Kidney (tissue), 14 donors: ENCODE data around the gene NPAS1. TPM values are rescaled to one million over a fixed set of nuclear protein-coding genes. Genes with fewer than 3 reads are reported as not detected.

Experiments
- DNase-seq, 5 donors: peaks; one replicate each; pipeline ENCODE4 v3.0.0-alpha.2; 2013 to 2020
- FAIRE-seq: peaks from 2 replicates; lab custom pipeline; 2012; peaks lifted over from hg19 to GRCh38; lab: Jason Lieb, UNC
- H3K27ac ChIP-seq, 2 donors: one replicate each; pipeline ENCODE4 v1.7.0; 2013; ENCODE audit warnings: low read depth in 2 of 2, low read length in 2 of 2, inconsistent platforms in 1 of 2
- H3K27me3 ChIP-seq: one replicate; pipeline ENCODE4 v1.7.1; 2013; ENCODE audit warnings: low read length, inconsistent platforms; ENCODE audit not compliant: control insufficient read depth, insufficient read depth
- H3K36me3 ChIP-seq, 3 donors: one replicate each; pipeline versions ENCODE4 v1.7.0 to v1.7.1; 2013; ENCODE audit warnings: low read length in 3 of 3, control low read depth in 1 of 3, inconsistent platforms in 1 of 3; ENCODE audit not compliant: insufficient read depth in 3 of 3, control insufficient read depth in 2 of 3
- H3K4me1 ChIP-seq, 3 donors: one replicate each; pipeline versions ENCODE4 v1.7.0 to v1.7.1; 2013; ENCODE audit warnings: low read length in 3 of 3, inconsistent platforms in 1 of 3, low read depth in 1 of 3; ENCODE audit not compliant: control insufficient read depth in 2 of 3, insufficient read depth in 2 of 3
- H3K4me3 ChIP-seq, 3 donors: one replicate each; pipeline versions ENCODE4 v1.7.0 to v1.8.1; 2013; ENCODE audit warnings: low read length in 3 of 3, control low read depth in 1 of 3, inconsistent platforms in 1 of 3
- H3K9ac ChIP-seq, 3 donors: one replicate each; pipeline versions ENCODE4 v1.7.0 to v1.7.1; 2013; ENCODE audit warnings: low read length in 3 of 3, control low read depth in 1 of 3, inconsistent platforms in 1 of 3
- H3K9me3 ChIP-seq, 3 donors: one replicate each; pipeline versions ENCODE4 v1.7.0 to v1.7.1; 2013; ENCODE audit warnings: low read length in 3 of 3, control low read depth in 1 of 3, inconsistent platforms in 1 of 3; ENCODE audit not compliant: control insufficient read depth in 2 of 3, insufficient read depth in 1 of 3
- intact Hi-C: fragments of 100-400 bp; cut with DNase I; formaldehyde crosslinking; loops from one replicate; pipeline ENCODE4 v1.11.1; 2022
- polyA plus RNA-seq: library from polyadenylated mRNA; stranded (reverse); fragments of 350-450 nt; fragmentation: Illumina TruSeq; extraction: RNeasy Lipid Tissue Mini Kit (QIAGEN cat#74804); gene quantifications from one replicate; pipeline ENCODE4 v1.2.3, GENCODE V29; 2014; ENCODE audit warnings: low read depth, low replicate concordance; ENCODE audit not compliant: insufficient read depth
- total RNA-seq: library from RNA; stranded (reverse); fragmentation: NEBNext Ultra II Directional; extraction: Animal tissue kit (Norgen Biotek cat#: 25700); gene quantifications from one replicate; pipeline ENCODE4 v1.2.1, GENCODE V29; 2021
- TF ChIP-seq, protein P1 (sequence below): IDR thresholded peaks from 3 replicates; pipeline ENCODE4 v1.5.1; 2012; ENCODE audit warnings: mild to moderate bottlenecking, moderate library complexity, borderline replicate concordance; ENCODE audit not compliant: insufficient read depth; ENCODE audit errors: extremely low read depth
- donor health status: control.
- donor health status: control.
- donor health status: control.
- donor health status: control.
- donor health status: control.
- donor health status: DM: yes; HTN: yes; CAD: no.
- donor health status: Normal renal cell carcinoma (clear cell type).

The NPAS1 gene
- total and polyA plus RNA-seq, 2 donors from 2014 or later, result 0.38 to 1.7 TPM

DNA sequence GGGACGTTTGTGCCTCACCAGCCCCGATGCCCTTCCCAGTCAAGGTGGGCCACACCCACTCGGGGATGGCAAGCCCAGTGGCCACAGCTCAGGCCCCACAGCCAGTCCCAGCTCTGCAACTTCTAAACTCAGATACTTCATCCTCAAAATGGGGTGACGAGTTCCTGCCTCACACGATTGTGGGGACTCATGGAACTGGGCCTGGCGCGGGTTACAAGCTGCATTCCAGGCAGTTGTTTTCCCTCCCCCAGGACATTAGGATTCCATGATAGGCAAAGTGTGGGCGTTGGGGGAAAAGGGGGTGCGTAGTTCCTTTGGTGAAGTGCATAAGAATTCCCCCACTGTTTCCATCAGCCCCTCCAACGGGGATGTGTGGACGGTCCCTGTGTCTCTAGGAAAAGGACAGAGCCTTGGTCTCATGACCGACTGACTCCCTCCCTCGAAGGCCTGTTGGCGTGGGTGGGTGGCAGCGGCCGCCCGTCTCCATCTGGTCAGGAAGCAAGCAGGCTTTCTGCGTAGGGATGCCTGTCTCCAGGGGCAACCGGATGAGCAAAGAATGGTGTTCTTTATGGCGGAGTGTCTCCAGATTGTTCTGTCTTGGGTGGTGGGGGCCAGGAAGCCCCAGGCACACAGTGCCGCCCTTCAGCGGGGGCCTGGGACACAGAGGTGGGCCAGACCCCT lies 21.1 kb upstream of the NPAS1 start:
- TF ChIP-seq, protein P1, sequence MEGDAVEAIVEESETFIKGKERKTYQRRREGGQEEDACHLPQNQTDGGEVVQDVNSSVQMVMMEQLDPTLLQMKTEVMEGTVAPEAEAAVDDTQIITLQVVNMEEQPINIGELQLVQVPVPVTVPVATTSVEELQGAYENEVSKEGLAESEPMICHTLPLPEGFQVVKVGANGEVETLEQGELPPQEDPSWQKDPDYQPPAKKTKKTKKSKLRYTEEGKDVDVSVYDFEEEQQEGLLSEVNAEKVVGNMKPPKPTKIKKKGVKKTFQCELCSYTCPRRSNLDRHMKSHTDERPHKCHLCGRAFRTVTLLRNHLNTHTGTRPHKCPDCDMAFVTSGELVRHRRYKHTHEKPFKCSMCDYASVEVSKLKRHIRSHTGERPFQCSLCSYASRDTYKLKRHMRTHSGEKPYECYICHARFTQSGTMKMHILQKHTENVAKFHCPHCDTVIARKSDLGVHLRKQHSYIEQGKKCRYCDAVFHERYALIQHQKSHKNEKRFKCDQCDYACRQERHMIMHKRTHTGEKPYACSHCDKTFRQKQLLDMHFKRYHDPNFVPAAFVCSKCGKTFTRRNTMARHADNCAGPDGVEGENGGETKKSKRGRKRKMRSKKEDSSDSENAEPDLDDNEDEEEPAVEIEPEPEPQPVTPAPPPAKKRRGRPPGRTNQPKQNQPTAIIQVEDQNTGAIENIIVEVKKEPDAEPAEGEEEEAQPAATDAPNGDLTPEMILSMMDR, result no peak
- no peak for DNase-seq
- Histone ChIP-seq H3K4me3 (no peak overlapping the region), H3K9ac (no peak overlapping the region), H3K36me3 (peaks cover 0 to 26% (median 8%) of the 10 kb centered on the region in 3 donors), H3K27ac (no peak overlapping the region), H3K9me3 (no peaks in the 10 kb centered on the region), H3K4me1 (peaks cover 0 to 3% (median 0%) of the 10 kb centered on the region in 3 donors), H3K27me3 (no peaks in the 10 kb centered on the region)
- intact Hi-C loops, result no loop called here
- no peak for FAIRE-seq

DNA sequence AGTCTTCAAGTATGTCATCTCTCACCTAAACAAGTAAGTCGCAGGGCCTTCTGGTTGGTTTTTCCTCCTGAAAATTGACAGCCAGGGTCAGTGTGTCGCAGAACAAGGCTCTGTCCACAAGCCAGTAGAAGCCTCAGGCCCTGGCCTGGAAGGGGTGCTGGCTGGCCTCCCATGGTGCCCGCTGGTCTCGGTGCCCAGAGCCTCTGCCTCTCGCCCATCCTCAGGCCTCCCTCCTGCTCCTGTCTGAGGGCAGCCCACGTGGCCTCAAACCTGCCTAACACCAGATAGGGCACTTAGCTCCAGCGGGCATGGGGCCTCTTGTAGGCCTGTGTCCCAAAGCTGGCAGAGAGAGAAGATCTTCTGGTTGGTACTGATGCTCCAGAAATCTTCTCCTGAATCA lies 20.3 kb upstream of the NPAS1 start:
- Histone ChIP-seq H3K9me3 (no peaks in the 10 kb centered on the region), H3K27ac (no peak overlapping the region), H3K4me3 (no peak overlapping the region), H3K9ac (no peak overlapping the region), H3K27me3 (no peaks in the 10 kb centered on the region), H3K4me1 (peaks cover 0 to 8% (median 0%) of the 10 kb centered on the region in 3 donors), H3K36me3 (peaks cover 0 to 26% (median 8%) of the 10 kb centered on the region in 3 donors)
- no peak for DNase-seq
- TF ChIP-seq, protein P1, result no peak
- FAIRE-seq, result no peak
- intact Hi-C loops, result no loop called here

DNA sequence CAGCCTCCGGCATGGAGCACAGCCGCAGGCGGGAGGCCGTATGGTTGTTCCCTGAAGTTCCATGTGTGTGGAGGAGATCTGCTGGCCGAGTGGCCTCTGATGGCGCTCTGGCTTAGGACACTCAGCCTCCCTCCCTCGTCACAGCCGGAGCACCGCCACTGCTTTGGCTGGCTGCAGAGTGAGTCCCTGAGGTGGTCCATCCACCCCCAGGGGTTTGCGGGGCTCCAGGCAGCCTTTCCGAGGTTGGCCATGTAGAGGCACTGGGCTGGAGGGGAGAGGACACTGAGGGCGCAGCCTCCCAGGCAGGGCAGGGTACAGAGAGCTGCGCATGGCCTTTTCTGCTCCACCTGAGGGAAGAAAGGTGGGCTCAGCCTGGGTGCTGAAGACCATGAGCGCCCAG lies 19.8 kb upstream of the NPAS1 start:
- Histone ChIP-seq H3K27me3 (no peaks in the 10 kb centered on the region), H3K4me1 (peaks cover 0 to 8% (median 0%) of the 10 kb centered on the region in 3 donors), H3K9ac (no peak overlapping the region), H3K9me3 (no peaks in the 10 kb centered on the region), H3K27ac (no peak overlapping the region), H3K36me3 (peaks cover 0 to 23% (median 8%) of the 10 kb centered on the region in 3 donors), H3K4me3 (no peak overlapping the region)
- FAIRE-seq, result no peak
- TF ChIP-seq, protein P1, result no peak
- DNase-seq, result no peak
- intact Hi-C loops, result no loop called here
